GM18508 (cell line): ENCODE results near the gene EGR2.

Source experiments
- ATAC-seq: cut with Tn5 transposase; IDR thresholded peaks from one replicate; pipeline ENCODE4 v1.9.1; 2021; ENCODE audit warnings: moderate number of reproducible peaks; ENCODE audit not compliant: insufficient read depth, unreplicated experiment

Gene EGR2

GRCh38 chr10:62816331-62817120 lies at the start of gene EGR2:
Gene EGR2 (minus strand): TSS chr10:62816366. CDS start chr10:62816029, 337 bp downstream.
- peak; percentile 61 for ATAC-seq

DNA sequence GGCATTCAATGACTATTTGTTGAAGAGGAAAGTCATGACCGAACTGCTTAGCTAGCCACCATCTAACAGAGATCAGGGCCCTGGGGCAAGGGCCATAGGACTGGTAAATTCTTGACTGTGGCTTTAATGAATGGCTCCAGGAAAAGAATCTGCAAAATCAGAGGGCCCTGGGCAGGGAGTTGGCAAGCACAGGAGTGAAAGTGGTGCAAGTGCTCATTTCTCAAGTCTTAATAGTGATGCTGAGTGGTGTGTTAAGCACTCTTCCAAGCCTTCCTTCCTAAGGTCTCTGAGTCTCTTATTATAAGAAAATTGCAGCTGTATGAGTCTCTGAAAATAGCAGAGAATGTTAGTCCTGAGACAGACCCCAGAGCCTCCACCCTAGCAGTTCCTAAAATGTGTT lies 46.3 kb upstream of the EGR2 start:
- ATAC-seq, result no peak

GRCh38 chr10:62861507-62861906 lies 45.3 kb upstream of the EGR2 start:
- no peak for ATAC-seq

- ATAC-seq, result no peak
Observed at GRCh38 chr10:62860946-62861345, 44.8 kb upstream of the EGR2 start.

- no peak for ATAC-seq
Observed at GRCh38 chr10:62858364-62858763, 42.2 kb upstream of the EGR2 start.

DNA sequence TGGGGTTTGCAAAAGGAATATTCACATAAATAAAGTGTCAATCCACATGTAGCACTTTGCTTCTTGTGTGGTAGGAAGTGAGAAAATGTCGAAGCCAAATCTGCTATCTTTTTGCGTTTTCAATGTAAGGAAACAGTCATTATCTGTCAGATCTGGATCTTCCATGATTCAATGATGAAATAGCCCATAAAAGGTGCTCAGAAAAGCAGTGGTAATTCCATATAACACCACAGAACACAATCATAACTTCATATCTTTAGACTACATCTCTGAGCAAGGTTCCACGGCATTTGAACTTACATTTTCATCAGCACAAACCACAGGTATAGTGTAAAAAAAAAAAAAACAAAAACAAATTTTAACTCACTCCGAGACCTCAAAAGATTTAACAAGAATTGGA lies 39.9 kb upstream of the EGR2 start:
- ATAC-seq, result no peak

DNA sequence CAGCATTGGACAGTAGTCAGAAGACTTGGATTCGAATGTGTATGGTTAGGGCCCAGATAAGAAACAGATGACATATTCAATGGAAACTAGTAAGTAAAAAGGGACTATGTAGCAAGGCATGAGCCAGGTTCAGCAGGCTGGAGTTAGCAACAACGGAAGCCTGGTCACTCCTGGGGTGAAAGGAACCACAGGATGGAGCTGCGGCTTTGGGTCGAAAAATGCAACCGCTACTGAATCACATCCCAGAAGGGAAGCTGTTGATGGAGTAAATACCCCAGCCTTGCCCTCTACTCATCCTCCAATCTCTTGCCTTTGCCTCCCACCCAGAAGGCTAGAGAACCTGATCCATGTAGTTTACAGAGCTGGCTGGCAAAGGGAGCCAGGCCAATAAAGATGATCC lies 37.5 kb upstream of the EGR2 start:
- ATAC-seq, result no peak

GRCh38 chr10:62852961-62853702 lies 37.0 kb upstream of the EGR2 start:
- ATAC-seq, result peak; percentile 56

DNA sequence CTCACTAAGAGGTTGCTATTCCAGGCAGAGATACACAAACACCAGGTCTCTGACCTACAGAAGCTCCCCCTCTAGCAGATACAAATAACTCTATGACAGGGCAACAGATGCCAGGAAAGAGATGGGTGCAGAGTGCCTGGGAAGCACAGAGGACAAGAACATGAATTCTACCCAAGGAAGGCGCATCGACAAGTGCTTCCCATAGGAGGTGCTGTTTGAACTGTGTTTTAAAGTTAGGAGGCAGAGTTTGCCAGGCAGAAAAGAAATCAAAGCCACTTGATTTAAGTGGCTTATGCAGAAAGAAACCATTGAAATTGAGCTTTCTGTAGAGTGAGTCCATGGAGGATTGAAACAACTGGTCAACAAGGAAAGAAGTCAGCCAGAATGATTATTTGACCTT lies 35.3 kb upstream of the EGR2 start:
- no peak for ATAC-seq

DNA sequence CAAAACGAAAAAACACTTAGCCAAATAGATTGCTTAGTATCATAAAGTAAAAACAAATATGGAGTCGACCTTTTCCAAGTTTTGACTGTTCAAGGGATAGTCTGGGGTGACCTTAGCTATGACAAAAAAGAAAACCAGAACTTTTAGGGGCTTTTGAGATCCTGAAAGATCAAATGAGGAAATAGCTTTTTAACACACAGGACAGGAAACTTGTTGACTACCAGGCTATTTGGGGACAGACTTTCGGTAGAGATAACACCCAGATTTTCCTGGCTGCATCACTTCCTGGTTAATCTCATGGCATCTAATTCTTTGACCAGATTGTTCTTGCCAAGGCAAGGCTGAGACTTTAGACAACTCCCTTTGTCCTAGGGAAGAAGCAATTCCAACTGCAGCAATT lies 34.5 kb upstream of the EGR2 start:
- ATAC-seq, result peak; percentile 37

DNA sequence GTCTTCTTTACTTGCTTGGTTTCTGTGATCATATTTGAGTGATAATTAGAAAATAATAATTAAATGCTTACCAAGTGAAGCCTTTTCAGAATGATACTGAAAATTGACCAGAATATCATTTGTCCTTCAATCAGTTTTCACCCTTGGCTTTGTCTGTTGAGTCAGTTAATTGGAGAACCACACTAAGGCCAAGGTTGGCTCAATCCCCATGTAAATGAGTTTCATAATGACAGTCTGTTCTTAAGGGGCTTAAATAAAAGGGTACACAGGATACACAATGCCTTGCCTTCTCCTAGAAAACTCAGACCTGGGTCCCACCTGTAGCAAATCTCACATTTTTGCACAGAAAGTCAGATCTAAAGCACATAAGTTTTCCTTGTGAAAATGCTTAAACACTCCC lies 31.3 kb upstream of the EGR2 start:
- no peak for ATAC-seq

- no peak for ATAC-seq
Observed at GRCh38 chr10:62844280-62845011, 28.3 kb upstream of the EGR2 start.

GRCh38 chr10:62843600-62843999 lies 27.4 kb upstream of the EGR2 start:
- no peak for ATAC-seq

GRCh38 chr10:62842983-62843382 lies 26.8 kb upstream of the EGR2 start:
- ATAC-seq, result no peak

GRCh38 chr10:62839590-62839989 lies 23.4 kb upstream of the EGR2 start:
- ATAC-seq, result no peak

DNA sequence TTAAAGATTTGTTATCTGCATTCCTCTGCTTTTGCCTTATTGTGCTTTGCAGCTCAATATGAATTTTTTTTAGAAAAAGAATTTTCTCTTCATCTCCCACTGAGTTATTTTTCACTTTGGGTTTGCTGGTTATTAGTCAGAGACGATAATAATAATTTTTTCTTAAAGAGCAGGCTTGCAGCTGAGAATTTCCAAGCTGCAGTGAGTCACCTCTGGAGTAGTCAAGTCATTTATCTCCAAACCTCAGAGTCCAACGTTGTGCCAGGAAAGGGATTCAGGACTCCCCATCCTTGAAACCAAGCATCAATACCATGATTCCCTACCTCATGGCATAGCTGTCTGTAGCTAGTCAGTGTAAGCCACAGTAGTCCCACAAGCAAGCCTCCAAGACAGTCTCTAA lies 15.2 kb upstream of the EGR2 start:
- ATAC-seq, result no peak

DNA sequence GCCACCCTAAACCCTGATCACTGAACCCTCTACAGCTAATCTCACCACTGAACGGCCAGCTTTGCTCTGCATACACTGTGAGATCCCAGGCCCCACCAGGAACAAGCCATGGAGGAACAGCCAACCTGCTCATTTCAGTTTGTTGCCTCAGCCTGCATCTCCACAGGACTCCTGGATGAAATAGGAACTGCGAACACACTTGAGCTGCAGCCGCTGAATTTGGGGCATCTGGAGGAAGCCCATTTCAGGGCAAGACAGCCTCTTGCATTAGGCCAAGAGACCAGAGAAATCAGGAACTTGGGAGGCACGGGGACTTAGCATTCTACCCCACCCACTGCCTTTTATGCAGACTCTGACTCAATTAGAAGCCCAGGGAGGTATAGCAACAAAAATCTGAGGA lies 14.5 kb upstream of the EGR2 start:
- ATAC-seq, result no peak

DNA sequence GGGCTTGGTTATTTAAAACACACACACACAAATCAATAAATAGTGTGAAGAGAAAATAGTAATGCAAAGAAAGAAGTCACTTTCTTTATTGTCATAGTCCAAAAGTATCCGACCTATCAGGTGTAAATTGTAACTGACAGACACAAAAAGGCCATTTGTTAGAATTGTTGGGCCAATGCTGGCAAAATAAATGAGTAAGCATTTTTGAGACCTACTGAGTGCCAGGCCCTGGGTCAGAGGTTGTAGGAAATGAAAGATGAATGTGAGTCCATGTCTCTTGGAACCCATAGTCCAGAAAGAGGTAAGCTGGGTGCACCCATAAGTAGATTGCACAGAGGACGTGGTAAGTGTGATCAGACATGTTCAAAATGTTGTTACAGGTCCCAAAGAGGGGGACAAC lies 13.5 kb upstream of the EGR2 start:
- no peak for ATAC-seq

DNA sequence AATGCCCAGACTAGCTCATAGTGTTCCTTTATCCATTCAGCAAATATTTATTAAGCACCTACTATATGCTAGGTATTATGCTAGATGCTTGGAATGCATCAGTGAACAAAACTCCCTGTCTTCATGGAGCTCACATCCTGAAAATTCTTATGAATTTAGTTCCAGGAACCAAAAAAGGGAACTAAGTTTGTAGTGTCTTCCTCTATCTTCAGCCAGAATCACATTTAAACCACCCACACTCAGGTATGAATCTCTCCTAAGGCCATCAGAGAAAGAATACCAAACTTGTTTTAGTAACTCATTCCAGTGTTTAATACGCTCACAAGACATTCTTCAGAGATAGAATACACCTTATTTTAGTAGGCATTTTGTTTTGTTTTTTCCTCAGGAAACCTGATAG lies 10.1 kb upstream of the EGR2 start:
- no peak for ATAC-seq

DNA sequence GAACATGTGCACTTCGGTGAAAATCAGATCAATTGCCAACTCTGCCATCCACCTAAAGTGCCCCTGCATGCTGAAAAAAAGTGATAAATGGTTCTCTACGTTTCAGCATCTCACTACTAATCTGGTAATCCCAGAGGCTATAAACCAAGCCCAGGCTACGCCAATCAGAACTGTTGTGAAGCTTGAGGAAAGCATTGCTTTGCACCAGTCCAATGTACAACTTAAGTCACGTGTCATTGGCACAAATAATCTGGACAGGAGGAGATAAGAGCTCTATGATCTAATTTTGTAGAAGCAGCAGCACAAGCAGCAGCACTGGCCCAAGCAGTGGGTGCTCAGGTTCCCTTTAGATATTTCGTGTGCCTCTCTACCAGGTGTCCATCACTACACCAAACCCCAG lies 4.4 kb upstream of the EGR2 start:
- ATAC-seq, result no peak
